Stimulated activated CD8-positive, alpha-beta memory T cell treated with anti-CD3 and anti-CD28 coated beads, Interleukin-15, amount 100 ng/mL, for 24 hours (primary cell): Measurements from ENCODE around the gene SIGLEC8.
"Not testable (repeated sequence)": the region's sequence is repeated elsewhere in the genome, so short reads cannot be mapped to it uniquely, and the experiment has no call there.

Source experiments
- DNase-seq: peaks from one replicate; pipeline ENCODE4 v3.0.0-alpha.2; 2020; ENCODE audit warnings: low read depth

SIGLEC8 gene

GRCh38 chr19:51473009-51473707 is 14.9 kb upstream of the SIGLEC8 start:
- peak; percentile 81 for DNase-seq

DNA sequence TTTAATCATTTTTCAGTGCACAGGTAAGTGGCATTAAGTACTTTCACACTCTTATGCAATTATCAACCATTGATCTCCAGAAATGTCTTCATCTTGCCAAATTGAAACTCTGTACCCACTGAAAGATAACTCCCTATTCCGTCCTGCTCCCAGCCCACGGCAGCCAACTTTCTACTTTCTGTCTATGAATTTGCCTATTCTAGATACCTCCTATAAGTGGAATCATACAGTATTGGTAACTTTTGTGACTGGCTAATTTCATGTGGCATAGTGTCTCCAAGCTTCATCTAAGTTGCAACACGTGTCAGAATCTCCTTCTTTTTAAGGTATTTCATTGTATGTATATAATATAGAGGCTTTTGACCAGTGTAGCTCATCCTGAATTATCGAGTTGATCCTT is 14.4 kb upstream of the SIGLEC8 start:
- no peak for DNase-seq

GRCh38 chr19:51471527-51471926 is 13.3 kb upstream of the SIGLEC8 start:
- DNase-seq = no peak

DNA sequence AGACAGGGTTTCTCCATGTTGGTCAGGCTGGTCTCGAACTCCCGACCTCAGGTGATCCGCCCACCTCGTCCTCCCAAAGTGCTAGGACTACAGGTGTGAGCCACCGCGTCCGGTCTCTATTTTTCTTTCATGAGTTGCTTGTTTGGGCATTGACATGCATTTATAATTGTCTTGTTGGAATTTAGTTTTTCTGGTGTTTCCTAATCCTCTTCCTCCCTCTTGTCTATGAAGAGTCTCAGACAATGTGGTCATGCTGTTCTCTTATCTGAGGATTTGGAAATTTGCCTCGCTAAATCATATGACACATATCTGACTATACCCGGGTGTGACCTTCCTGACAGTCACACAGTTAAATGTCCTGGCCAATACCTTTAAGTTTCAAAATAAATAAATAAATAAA is 12.7 kb upstream of the SIGLEC8 start:
- DNase-seq = no peak

GRCh38 chr19:51469629-51470028 is 11.4 kb upstream of the SIGLEC8 start:
- DNase-seq = no peak

GRCh38 chr19:51469162-51469561 is 10.9 kb upstream of the SIGLEC8 start:
- no peak for DNase-seq

DNA sequence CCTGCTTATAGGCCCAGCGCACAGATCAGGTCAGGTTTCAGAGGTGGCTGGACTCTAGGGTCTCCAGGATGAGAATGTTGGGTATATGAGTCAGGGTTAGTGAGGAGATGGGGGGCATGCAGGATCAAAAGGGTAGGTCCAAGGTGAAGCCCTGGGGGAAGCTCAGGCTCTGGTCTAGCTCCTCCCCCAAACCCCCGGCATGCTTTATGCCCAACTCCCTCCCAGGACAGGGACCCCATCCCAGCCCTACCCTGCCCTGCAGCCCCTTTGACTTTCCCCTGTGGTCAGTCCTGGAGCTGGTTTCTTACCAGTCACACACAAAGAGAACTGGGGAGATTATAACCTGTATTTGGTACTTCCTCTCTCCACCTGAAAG is 10.3 kb upstream of the SIGLEC8 start:
- no peak for DNase-seq

- DNase-seq = no peak
These were observed 9.8 kb upstream of the SIGLEC8 start for GRCh38 chr19:51467864-51468544.

GRCh38 chr19:51466723-51467122 is 8.5 kb upstream of the SIGLEC8 start:
- no peak for DNase-seq

- DNase-seq = not testable (repeated sequence)
These were observed 5.8 kb upstream of the SIGLEC8 start for GRCh38 chr19:51463976-51464581.

GRCh38 chr19:51462681-51463080 is 4.4 kb upstream of the SIGLEC8 start:
- no peak for DNase-seq

GRCh38 chr19:51462276-51462675 is 4.0 kb upstream of the SIGLEC8 start:
- no peak for DNase-seq

DNA sequence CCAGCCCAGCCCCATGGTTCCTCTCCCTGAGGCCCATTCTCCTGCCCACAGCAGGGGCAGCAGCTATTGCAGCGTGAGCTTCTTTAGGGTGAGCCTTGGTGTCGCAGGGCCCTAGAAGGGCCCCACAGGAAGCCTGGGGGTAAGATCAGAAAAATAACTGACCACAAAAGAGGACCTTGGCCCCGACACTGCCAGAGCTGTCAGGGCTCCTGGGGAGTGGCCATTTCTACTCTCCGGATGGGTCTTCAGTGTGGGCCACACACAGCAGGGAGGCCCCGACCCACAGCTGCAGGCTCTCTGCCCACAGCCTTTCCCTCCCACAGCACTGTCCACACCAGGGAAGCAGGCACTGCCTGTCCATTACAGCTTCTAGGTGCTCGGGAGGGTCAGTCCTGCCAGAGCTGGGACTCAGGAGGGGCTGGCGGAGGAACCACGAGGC is 3.5 kb upstream of the SIGLEC8 start:
- no peak for DNase-seq

DNA sequence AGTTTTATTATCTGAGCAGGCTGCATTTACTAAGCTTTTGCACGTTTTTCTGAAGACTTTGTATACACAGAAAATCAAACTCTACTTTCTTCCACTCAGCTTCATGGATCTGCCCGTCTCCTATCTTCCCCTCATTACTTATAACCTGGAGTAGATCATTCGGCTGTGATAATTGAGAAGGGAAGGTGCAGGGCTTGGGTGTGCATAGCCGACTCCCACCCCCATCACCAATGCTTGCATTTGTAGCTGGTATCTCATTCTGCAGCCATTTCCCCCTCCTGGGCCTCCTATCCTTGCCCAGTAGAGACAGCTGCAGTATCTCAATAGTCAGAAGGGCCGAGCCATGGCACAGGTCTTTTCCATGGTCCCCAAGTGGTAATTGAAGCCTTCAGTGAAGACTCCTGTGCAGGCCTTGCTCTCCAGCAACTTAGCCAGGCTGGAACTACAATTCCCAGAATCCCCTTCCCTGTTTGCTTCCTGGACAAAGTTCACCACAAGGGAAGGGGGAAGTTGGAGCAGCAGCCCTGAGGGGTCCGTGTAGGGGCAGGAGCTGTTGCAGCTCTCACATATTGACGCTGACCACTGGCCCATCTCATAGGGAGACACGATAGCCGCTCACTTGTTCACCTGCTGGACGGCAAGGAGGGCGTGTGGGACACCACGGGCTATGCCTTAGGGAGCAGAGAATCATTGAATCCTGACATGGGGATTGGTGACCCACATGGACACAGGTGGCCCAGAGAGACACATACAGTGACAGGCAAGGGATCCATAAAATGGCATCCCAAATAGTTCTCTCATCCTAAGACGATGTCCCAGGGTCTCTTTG is 2.1 kb upstream of the SIGLEC8 start:
- DNase-seq = no peak

- DNase-seq = no peak
These were observed 748 bp upstream of the SIGLEC8 start for GRCh38 chr19:51458899-51459505.

DNA sequence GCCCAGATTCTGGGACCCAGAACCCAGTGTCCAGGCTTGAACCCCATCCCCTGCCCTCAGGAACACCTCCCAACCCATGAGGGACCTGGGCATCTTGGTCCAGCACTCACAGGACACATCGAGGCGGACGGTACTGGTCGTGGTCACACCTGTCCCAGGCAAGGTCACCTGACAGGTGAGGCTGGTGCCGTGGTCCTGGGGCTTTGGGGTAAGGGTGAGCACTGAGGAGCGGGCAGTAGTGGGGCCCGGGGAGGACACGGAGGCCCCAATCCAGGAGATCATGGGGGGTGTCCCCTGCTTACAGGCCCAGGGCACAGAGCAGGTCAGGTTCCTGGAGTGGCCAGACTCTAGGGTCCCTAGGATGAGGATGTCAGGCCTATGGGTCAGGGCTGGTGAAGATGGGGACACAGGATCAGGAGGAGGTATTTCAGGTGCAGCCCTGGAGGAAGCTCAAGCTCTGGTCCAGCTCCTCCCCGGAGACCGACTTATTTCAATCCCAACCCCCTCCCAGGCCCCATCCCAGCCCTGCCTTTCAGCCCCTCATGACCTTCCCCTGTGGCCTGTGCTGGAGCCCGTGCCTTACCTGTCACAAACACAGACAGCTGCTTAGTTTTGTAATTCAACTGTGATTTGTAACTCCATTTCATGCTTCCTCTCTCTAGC is 772 bp downstream of the SIGLEC8 start:
- no peak for DNase-seq

DNA sequence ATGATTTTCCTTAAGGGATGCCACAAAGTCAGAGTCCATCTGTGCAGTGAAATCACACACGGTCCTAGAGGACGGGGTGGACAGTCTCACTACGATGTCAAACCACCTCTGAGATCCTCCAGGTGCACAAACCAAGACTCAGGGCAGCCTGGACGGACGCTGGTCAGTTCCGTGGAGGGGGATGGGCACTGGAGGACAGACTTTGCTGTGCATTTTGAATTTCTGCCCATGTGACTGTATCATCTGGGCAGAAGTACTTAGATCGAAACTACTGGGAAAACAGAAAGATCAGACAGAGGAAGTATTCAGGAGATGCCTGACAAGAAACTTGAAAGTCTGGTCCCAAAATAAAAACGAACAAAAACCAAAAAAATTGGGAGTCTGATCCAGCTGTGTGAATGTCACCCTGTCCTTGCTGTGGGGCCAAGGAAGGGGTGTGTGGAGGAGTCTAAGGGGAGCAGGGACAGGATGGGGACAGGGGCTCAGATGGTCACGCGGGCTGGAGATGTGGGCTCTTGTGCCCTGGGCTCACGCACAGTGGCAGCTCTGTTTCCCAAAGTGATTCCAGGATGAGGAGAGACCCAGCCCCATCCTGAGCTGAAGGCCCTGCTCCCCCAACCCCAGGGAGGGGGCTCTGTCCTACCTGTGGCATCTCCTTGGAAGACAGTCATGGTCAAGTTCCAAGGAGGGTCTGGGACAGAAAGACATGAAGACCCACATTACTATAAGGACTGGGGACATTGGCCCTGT is 1.5 kb downstream of the SIGLEC8 start:
- DNase-seq = no peak

GRCh38 chr19:51450730-51451307 is 7.4 kb downstream of the SIGLEC8 start:
- DNase-seq = no peak

GRCh38 chr19:51448411-51449016 is 9.7 kb downstream of the SIGLEC8 start:
- DNase-seq = no peak

DNA sequence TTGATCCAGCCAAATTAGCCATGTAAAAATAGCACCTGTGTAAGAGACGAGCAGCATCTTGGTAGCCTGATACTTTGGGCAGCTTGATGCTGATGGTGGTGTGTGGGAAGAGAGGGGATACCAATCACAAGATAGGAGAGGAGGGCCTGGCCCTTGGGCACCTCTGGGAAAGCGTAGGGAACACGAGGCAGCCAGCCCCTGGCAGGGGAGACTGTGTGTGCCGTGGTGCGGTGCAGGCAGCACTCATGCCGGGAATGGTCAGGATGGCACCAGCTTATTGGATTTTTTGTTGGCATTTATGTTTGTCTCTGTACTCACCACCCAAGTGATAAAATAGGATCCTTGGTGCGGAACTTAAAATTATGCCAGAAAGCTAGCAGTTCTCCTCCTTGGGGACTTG is 10.2 kb downstream of the SIGLEC8 start:
- no peak for DNase-seq
